NCI-H510A (cell line): ENCODE data around the gene CYP2C19.
"Not testable (repeated sequence)": the region's sequence is repeated elsewhere in the genome, so short reads cannot be mapped to it uniquely, and the experiment has no call there.

Source experiments
- DNase-seq: peaks from one replicate; lab custom pipeline; 2025; lab: John Stamatoyannopoulos, UW

Gene CYP2C19

DNA sequence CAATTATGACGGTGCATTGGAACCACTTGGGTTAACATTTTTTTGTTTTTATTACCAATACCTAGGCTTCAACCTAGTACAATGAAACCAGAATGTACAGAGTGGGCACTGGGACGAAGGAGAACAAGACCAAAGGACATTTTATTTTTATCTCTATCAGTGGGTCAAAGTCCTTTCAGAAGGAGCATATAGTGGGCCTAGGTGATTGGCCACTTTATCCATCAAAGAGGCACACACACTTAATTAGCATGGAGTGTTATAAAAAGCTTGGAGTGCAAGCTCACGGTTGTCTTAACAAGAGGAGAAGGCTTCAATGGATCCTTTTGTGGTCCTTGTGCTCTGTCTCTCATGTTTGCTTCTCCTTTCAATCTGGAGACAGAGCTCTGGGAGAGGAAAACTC is at the start of gene CYP2C19:
CYP2C19 (plus strand) TSS at position 289 of the 400 bp plus-strand sequence; CDS start at position 314, 25 bp downstream.
- no peak for DNase-seq

DNA sequence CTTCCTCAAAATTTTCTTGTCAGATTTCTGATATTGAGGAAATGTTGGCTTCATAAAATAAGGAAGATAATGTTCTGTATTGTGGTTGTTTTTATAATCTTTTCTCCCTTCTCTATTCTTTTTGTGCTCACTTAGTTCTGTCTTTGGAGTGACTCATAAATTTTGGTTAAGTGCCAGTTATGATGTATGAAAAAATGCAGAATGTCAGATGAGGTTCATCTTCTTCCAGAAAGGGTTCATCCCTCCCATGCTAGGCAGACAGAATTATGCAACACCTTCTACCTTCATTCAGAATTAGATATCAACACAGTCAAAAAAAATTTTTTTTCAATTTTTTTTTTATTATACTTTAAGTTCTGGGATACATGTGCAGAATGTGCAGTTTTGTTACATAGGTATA is 36.6 kb upstream of the CYP2C19 start:
- no peak for DNase-seq

DNA sequence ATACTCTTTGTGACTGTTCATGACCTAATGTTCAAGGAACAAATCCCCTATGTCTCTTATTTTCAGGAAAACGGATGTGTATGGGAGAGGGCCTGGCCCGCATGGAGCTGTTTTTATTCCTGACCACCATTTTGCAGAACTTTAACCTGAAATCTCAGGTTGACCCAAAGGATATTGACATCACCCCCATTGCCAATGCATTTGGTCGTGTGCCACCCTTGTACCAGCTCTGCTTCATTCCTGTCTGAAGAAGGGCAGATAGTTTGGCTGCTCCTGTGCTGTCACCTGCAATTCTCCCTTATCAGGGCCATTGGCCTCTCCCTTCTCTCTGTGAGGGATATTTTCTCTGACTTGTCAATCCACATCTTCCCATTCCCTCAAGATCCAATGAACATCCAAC is 27.3 kb upstream of the CYP2C19 start:
- DNase-seq, result no peak

DNA sequence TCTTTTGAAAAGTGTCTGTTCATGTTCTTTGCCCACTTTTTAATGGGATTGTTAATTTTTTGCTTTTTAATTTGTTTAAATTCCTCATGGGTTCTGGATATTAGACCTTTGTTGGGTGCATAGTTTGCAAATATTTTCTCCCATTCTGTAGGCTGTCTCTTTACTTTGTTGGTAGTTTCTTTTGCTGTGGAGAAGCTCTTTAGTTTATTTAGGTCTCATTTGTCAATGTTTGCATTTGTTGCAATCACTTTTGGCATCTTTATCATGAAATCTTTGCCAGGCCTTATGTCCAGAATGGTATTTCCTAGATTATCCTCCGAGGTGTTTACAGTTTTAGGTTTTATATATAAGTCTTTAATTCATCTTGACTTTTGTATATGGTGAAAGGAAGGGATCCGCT is 23.9 kb upstream of the CYP2C19 start:
- no peak for DNase-seq

DNA sequence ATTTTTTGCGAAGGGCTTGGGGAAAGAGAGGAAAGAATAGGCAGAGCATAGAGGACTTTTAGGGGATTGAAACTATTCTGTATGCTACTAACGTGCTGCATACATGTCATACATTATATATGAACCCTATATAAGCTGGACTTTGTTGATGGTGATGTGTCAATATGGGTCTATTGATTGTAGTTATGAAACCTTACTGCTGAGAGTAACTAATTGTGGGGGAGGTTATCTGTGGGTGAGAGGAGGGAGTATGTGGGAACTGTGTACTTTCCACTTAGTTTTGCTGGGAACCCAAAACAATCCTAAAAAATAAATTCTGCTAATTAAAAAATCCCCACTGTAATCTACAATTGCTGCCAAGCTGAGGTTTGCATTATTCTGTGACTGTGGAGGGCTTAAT is 15.3 kb upstream of the CYP2C19 start:
- DNase-seq, result no peak

DNA sequence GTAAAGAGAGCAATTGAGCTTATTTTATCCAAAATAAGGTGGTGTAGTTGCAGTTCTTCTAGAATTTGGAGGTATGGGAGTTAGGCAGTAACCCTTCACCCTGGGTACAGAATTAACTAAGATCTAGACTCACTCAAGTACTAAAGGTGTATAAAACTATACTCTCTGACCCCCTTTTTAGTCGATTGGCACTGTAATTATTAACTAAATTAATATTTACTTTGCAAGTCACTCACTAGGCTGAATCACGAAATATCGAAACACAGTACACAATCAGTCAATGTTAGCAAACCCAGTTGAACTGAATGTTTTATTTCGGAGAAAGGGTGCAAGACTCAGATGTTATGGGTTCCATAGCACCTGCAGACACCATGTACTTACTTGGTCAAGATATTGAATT is 14.6 kb upstream of the CYP2C19 start:
- DNase-seq, result no peak

DNA sequence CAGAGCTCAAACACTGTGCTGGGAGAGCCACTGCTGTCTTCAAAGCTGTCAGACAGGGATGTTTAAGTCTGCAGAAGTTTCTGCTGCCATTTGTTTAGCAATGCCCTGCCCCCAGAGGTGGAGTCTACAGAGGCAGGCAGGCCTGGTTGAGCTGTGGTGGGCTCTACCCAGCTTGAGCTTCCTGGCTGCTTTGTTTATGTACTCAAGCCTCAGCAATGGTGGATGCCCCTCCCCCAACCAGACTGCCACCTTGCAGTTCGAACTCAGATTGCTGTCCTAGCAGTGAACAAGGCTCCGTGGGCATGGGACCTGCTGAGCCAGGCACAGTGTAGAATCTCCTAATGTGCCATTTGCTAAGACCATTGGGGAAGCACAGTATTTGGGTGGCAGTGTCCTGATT is 4.6 kb upstream of the CYP2C19 start:
- no peak for DNase-seq

DNA sequence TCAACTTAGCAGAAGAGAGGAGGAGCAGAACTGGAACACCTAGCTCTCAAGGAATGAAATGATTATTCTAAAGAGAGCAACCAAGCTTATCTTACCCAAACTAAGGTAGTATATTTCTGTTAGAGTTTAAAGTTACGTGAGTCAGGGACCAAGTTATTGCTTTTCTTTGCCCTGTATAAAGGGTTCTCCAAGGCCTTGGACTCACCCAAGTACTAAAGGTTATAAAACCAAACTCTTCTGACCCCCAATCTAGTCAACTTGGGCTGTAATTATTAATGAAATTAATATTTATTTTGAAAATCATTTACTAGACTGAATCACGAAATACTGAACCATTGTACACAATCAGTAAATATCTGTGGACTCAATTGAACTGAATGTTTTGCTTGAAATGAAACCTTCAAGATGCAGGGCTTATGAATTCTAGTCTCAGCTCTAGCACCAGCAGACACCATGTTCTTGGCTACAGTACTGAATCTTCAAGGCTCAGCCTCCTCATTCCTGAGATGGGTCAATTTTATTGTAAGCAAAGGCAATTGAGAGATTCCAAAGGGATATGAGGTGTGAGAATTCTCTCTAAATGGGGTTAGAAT is 1.8 kb upstream of the CYP2C19 start:
- no peak for DNase-seq

DNA sequence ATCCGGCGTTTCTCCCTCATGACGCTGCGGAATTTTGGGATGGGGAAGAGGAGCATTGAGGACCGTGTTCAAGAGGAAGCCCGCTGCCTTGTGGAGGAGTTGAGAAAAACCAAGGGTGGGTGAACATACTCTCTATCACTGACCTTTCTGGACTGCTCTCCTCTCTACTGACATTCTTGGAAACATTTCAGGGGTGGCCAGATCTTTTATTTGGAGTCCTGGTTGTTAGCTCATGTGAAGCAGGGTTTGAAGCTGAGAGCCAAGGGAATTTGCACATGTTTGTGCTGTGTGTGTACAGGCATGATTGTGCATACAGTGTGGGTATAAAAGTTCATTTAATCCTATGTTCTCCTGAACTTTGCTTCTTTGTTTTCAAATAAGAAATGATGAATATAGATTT is 12.9 kb downstream of the CYP2C19 start:
- not testable (repeated sequence) for DNase-seq

DNA sequence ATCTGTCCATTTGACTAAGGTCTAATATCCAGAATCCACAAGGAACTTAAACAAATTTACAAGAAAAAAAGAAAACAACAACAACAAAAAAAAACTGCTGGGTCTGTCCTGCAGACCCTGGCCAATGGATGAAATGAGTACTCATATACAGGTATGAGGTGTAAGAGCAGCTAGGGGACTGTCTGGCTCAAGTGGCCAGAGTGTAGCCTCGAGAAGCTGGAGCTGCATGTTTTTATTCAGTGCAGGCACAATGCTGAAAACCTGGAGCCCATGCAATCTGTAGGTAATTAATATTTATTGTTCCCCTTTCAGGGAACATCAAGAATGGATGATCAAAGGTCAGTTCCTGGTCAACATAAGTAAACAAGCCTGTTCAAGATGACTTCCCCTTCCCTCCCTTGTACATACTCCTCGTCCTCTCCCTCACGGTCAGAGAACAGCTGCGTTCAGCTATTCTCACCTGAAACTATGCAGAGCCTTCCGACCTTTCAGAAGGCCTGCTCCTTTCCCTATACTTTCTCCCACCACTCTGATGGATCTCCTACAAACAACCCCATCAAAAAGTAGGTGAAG is 15.5 kb downstream of the CYP2C19 start:
- no peak for DNase-seq

DNA sequence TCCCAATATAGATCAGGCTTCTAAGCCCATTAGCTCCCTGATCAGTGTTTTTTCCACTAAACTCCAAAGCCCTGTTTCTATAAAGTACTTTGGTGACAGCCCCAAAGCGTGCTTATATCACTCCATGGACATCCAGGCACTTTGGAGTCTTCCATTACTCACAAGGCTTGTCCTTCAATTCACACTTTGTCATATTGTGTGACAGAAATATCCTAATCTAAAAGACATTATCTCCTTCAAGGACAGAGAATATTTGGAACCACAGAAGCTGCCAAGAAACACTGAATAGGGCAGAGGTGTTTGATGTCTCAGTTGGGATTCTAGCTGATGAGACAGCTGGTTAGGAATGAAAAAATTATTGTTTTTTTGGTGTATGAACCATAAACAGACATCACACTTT is 18.4 kb downstream of the CYP2C19 start:
- DNase-seq, result no peak

DNA sequence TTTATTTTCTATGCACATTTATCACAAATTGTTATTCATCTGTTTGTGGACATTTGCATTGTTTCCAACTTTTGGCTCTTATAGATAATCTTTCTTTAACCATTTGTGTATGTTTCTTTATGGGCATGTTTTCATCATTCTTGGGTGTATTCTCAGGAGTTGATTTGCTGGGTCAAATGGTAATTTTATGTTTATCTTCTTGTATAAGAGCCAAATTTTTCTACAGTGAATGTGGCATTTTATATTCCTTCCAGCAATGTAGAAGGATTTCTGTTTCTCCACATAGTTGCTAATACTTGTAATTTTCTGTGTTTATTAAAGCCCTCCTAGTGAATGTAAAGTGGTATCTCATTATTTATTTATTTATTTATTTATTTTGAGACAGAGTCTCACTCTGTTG is 21.8 kb downstream of the CYP2C19 start:
- DNase-seq, result no peak

DNA sequence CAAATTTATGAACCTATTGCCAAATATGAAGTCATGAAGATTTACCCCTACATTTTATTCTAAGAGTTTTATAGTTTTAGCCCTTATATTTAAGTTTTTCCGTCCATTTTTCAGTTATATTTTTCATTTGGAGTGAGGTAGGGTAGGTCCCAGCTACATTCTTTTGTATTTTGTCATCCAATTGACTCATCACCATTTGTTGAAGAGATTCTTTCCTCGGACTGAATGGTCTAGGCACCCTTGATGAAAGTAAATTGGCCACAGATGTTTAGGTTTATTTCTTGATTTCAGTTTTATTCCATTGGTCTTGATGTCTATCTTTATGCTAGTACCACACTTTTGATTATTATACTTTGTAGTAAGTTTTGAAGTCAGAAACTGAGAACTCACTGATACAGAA is 22.7 kb downstream of the CYP2C19 start:
- DNase-seq, result no peak

DNA sequence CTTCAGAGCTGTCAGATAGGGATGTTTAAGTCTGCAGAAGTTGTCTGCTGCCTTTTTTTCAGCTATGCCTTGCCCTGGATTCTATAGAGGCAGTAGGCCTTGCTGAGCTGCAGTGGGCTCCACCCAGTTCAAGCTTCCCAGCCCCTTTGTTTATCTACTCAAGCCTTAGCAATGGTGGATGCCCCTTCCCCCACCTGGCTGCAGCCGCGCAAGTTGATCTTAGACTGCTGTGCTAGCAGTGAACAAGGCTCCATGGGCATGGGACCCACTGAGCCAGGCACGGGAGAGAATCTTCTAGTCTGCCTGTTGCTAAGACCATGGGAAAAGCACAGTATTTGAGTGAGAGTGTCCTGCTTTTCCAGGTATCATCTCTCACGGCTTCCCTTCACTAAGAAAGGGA is 38.1 kb downstream of the CYP2C19 start:
- not testable (repeated sequence) for DNase-seq

DNA sequence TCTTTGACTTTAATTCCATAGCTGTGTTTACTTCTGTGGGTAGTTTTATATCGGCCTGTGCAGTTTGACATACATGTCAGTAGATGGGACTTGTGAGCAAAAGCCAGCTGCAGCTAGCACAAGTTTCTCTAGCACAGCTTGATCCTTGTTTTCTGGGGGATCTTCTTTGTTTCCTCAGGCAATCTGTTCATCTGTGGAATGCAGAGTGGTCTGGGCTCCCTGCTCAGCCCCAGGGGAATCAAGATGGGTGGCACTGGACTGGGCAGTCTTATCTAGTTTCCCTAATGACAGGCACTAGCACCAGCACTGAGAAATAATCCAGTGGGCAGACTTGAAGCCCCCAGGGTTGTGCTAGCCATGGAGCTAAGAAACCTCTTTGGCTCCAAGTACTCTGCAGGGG is 40.8 kb downstream of the CYP2C19 start:
- no peak for DNase-seq

DNA sequence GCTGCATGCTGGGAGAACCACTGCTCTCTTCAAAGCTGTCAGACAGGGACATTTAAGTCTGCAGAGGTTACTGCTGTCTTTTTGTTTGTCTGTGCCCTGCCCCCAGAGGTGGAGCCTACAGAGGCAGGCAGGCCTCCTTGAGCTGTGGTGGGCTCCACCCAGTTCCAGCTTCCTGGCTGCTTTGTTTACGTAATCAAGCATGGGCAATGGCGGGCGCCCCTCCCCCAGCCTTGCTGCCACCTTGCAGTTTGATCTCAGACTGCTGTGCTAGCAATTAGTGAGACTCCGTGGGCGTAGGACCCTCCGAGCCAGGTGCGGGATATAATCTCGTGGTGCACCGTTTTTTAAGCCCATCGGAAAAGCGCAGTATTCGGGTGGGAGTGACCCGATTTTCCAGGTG is 67.5 kb downstream of the CYP2C19 start:
- not testable (repeated sequence) for DNase-seq

DNA sequence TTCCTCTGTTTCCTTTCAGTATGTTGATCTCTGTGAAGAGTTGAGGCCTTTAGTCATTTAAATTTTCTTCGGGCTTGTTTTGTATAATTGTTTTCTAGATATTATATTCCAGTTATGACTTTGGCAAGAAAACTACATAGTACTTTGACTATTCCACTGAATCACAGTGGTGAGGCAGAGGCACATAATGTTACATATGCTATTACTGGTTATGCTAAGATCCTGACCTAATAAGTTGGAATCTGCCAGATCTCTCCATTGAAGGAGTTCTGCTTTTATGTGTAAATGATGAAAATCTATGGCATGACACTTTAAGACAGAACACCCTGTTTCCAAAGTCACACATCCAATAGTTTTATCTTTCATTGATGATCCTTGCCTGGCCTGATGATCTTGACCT is 83.7 kb downstream of the CYP2C19 start:
- DNase-seq, result no peak

DNA sequence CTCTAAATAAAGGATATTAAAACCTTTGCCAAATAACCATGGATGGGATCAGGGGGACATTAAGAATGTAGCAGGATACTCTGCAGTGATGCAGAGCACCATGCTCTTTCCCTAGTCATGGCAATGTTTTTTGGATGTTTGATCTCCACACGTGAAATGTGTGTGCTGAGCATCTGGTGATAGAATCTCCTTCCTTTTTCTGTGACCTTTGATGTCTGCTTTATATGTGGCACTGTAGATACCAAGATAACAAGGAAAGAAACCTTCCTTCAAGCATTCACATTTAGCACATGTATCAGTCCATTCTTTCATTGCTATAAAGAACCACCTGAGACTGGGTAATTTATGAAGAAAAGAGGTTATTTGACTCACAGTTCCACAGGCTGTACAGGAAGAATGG is 88.3 kb downstream of the CYP2C19 start:
- no peak for DNase-seq

DNA sequence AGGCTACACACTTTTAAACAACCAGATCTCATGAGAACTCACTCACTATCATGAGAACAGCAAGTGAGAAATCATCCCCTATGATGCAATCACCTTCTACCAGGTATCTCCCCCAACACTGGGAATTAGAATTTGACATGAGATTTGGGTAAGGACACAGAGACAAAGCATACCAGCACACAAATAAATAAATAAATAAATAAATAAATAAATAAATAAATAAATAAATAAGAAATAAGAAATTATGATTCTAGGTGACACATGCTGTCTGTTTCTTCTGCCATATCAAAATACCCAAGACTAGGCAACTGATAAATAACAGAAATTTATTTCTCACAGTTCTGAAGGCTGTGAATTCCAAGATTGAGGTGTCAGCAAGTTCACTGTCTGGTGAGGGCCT is 88.8 kb downstream of the CYP2C19 start:
- no peak for DNase-seq

DNA sequence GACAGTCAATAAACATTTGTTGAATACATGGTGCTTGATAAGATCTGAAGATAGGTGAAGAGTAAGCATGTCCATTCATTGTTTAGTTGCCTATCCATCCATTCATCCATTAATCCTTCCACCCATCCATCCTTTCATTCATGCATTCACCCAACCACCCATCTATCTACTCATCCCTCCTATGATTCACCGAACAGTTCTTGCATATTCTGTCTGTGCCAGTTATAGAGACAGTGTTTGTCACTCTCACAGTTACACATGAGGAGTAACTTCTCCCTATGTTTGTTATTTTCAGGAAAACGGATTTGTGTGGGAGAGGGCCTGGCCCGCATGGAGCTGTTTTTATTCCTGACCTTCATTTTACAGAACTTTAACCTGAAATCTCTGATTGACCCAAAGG is 90.0 kb downstream of the CYP2C19 start:
- DNase-seq, result no peak

DNA sequence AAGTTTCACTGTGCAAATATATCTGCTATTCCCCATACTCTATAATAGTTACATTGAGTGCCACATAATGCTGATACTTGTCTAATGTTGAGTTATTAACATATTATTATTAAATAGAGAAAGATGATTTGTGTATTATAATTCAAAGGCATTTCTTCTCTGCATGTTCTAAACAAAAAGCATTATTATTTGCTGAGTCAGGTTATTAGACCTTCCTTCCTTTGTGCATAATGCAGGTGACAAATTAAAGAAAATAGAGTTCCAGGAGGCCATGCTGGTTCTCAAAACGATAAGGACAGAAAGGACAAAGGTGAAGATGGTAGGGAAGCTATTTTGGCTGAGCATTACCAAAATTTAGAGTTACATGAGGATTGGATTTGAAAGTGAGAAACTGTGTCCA is 90.6 kb downstream of the CYP2C19 start:
- DNase-seq, result no peak

DNA sequence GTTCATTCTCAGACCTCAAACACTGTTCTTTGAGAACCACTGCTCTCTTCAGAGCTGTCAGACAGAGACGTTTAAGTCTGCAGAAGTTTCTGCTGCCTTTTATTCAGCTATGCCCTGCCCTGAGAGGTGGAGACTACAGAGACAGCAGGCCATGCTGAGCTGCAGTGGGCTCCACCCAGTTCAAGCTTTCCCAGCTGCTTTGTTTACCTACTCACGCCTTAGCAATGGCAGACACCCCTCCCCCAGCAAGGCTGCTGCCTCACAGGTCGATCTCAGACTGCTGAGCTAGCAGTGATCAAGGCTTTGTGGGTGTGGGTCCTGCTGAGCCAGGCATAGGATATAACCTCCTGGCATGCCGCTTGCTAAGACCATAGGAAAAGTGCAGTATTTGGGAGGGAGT is 95.5 kb downstream of the CYP2C19 start:
- DNase-seq, result no peak

DNA sequence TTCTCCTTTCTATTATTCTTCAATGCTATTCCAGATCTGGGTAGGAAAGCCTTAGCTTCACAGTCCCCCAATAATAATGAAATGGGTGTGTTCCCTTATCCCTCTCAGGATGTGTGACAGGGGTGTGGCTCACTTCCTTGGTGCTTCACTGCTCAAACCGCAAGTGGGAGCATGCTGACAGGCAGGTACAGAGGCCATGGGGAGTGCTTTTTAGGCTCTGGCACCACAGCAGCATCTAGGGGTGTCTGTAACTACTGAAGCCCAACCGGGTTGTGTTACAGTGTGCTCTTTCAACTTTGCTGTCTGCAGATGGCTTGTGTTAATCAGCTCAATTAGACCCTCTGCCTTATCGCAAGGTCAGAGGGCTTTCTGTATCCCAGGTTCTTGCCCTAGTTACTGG is 96.6 kb downstream of the CYP2C19 start:
- DNase-seq, result no peak

DNA sequence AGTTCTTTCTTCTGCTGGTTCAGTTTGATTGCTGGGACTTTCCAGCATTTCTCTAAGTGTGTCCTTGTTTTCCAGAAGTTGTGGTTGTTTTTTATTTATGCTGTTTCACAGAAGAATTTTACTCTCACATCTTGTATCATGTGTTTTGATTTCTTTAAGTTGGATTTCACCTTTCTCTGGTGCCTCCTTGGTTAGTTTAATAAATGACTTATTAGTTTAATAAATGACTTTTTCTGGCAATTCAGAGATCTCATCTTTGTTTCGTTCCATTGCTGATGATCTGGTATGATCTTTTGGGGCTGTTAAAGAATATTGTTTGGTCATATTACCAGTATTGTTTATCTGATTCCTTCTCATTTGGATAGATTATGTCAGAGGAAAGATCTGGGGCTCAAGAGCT is 116.2 kb downstream of the CYP2C19 start:
- DNase-seq, result no peak
